ENCODE results near the gene ASB1. TPM values are rescaled to one million over a fixed set of nuclear protein-coding genes. Genes with fewer than 3 reads are reported as not detected.
"Not testable (repeated sequence)": the region's sequence is repeated elsewhere in the genome, so short reads cannot be mapped to it uniquely, and the experiment has no call there.

The ASB1 gene
- total RNA-seq, 2 experiments from 2014 or later: 31.7 to 33.4 TPM

- Mint-ChIP-seq H3K9me3 (ENCODE audit: low read depth) (no peaks in the 10 kb centered on the region), H3K36me3 (ENCODE audit: low read depth) (peaks cover 63% of the 10 kb centered on the region), H3K4me3 (peak overlapping the region; percentile 55), H3K27ac (peak overlapping the region; percentile 80), H3K27me3 (no peaks in the 10 kb centered on the region), H3K4me1 (peaks cover 47% of the 10 kb centered on the region)
- DNase-seq: peak; percentile 84
- intact Hi-C loops (cut with DNase I, micrococcal nuclease): loop anchor here (1.0 to 5.0 kb wide), 6 partner anchors 12 to 746 kb away; partner anchors contain the start of genes ASB1 (in 1 of the 2) and PER2 (in 1 of the 2)
- POLR2A ChIA-PET: interaction anchor here (0.6 to 1.2 kb wide), 4 partner anchors 12 to 151 kb away, joined by 3 to 4 read pairs (median 3); partner anchors contain the start of gene PER2
- peak; percentile 93 for ATAC-seq
- CTCF ChIA-PET: interaction anchor here (0.6 to 1.3 kb wide), 5 partner anchors 11 to 1574 kb away, joined by 3 to 4 read pairs (median 3); no protein-coding TSS in a partner anchor
These were observed 12.4 kb downstream of the ASB1 start for GRCh38 chr2:238438856-238439849.

- Mint-ChIP-seq H3K4me3 (peak overlapping the region; percentile 55), H3K4me1 (peaks cover 45% of the 10 kb centered on the region), H3K27ac (peak overlapping the region; percentile 80), H3K27me3 (no peaks in the 10 kb centered on the region), H3K36me3 (ENCODE audit: low read depth) (peaks cover 65% of the 10 kb centered on the region), H3K9me3 (ENCODE audit: low read depth) (no peaks in the 10 kb centered on the region)
- no peak for DNase-seq
- ATAC-seq: peak; percentile 52
- intact Hi-C loops (cut with DNase I, micrococcal nuclease): loop anchor here (1.0 to 5.0 kb wide), 6 partner anchors 13 to 747 kb away; partner anchors contain the start of genes ASB1 (in 1 of the 2) and PER2 (in 1 of the 2)
- ChIA-PET POLR2A (interaction anchor here (0.6 to 0.9 kb wide), 3 partner anchors 13 to 152 kb away, joined by 3 read pairs; partner anchors contain the start of gene PER2), CTCF (interaction anchor here (0.6 to 1.1 kb wide), 3 partner anchors 12 to 72 kb away, joined by 3 read pairs; no protein-coding TSS in a partner anchor)
These were observed 13.2 kb downstream of the ASB1 start for GRCh38 chr2:238439917-238440316.

GRCh38 chr2:238440331-238440730 lies 13.6 kb downstream of the ASB1 start:
- H3K4me3 Mint-ChIP-seq: peak overlapping the region; percentile 55
- ChIA-PET CTCF (interaction anchor here (0.9 to 1.1 kb wide), 2 partner anchors 12 to 72 kb away, joined by 3 read pairs; no protein-coding TSS in a partner anchor), POLR2A (interaction anchor here (0.7 to 0.9 kb wide), 2 partner anchors 13 to 83 kb away, joined by 3 read pairs; no protein-coding TSS in a partner anchor)
- no peaks in the 10 kb centered on the region for H3K27me3 Mint-ChIP-seq
- peaks cover 68% of the 10 kb centered on the region for H3K36me3 Mint-ChIP-seq (ENCODE audit: low read depth)
- no peaks in the 10 kb centered on the region for H3K9me3 Mint-ChIP-seq (ENCODE audit: low read depth)
- ATAC-seq (no peak), DNase-seq (no peak)
- intact Hi-C loops (cut with DNase I, micrococcal nuclease): no loop called here
- peak overlapping the region; percentile 80 for H3K27ac Mint-ChIP-seq
- peaks cover 45% of the 10 kb centered on the region for H3K4me1 Mint-ChIP-seq

DNA sequence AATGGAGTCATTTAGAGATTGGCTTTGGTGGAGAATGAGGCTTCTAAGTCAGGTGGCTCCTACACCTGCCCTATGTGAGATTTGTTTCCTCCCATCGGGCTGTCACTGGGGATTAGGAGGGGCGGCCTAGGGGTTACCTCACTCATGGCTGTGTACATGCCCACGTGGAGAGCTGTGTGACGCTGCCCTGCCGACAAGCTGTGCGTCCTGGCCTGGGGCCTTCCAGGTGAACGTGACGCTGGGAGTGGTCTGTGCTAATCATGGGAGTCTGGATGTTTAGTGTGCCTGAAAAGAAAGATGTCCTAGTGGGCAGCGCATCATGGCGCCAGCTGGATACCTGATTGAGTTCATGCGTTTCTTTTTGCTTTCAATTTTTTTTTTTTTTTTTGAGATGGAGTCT lies 14.0 kb downstream of the ASB1 start:
- Mint-ChIP-seq H3K36me3 (ENCODE audit: low read depth) (peaks cover 68% of the 10 kb centered on the region), H3K4me1 (peaks cover 45% of the 10 kb centered on the region), H3K4me3 (no peak overlapping the region), H3K27ac (peak overlapping the region; percentile 80), H3K9me3 (ENCODE audit: low read depth) (no peaks in the 10 kb centered on the region), H3K27me3 (no peaks in the 10 kb centered on the region)
- POLR2A ChIA-PET: no interaction called here
- ATAC-seq (no peak), DNase-seq (no peak)
- CTCF ChIA-PET: no interaction called here
- intact Hi-C loops (cut with DNase I, micrococcal nuclease): no loop called here

DNA sequence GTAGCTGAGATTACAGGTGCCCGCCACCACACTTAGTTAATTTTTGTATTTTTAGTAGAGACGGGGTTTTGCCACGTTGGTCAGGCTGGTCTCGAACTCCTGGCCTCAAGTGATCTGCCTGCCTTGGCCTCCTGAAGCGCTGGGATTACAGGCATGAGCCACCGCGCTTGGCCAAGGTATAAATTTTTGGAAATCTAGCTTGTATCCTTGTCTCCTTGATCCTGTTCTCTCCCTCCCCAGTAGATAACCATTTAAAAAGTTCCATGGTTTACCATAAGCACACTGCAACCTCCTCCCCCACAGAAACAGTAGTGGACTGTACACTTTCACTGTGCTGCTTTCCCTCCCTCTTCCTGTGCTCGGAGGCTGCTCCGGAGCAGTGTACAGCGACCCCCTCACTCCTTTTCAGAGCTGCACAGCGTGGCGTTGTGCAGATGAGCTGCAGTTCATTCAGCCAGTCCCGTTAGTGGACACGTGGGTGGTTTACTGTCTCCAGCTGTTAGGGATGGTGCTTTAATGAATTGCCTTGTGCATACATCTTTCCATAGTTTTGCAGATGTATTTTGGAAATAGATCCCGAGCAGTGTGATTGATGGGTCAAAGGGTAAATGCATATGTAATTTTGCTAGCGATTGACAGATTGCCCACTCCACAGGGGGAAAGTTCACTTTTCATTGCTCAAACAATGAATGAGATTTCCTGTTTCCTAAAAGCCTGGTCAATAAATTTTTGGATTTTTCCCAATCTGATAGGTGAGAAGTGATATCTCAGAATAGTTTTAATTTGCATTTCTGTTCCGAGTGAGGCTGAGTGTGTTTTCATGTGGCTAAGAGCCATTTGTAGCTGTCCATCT lies 14.8 kb downstream of the ASB1 start:
- intact Hi-C loops (cut with DNase I, micrococcal nuclease): no loop called here
- peak overlapping the region; percentile 31 for H3K27ac Mint-ChIP-seq
- CTCF ChIA-PET: interaction anchor here (0.7 kb wide), 2 partner anchors 307 to 585 kb away, joined by 3 read pairs; no protein-coding TSS in a partner anchor

GRCh38 chr2:238442257-238442656 lies 15.5 kb downstream of the ASB1 start:
- Mint-ChIP-seq H3K36me3 (ENCODE audit: low read depth) (peaks cover 67% of the 10 kb centered on the region), H3K4me1 (peaks cover 41% of the 10 kb centered on the region)
- H3K4me3 Mint-ChIP-seq; POLR2A ChIA-PET; DNase-seq; H3K27me3 Mint-ChIP-seq; H3K27ac Mint-ChIP-seq; H3K9me3 Mint-ChIP-seq (ENCODE audit: low read depth); ATAC-seq; intact Hi-C loops (cut with DNase I, micrococcal nuclease): not testable (repeated sequence)
- CTCF ChIA-PET: interaction anchor here (0.7 kb wide), 1 partner anchor 586 kb away, joined by 3 read pairs; no protein-coding TSS in a partner anchor

More for the DNA sequence above, 14.8 kb downstream of the ASB1 start:
- H3K4me3 Mint-ChIP-seq: no peak overlapping the region
- H3K27me3 Mint-ChIP-seq: no peaks in the 10 kb centered on the region
- H3K36me3 Mint-ChIP-seq (ENCODE audit: low read depth): peaks cover 68% of the 10 kb centered on the region
- no peaks in the 10 kb centered on the region for H3K9me3 Mint-ChIP-seq (ENCODE audit: low read depth)
- POLR2A ChIA-PET: no interaction called here
- DNase-seq: no peak
- peaks cover 45% of the 10 kb centered on the region for H3K4me1 Mint-ChIP-seq
- ATAC-seq: no peak

DNA sequence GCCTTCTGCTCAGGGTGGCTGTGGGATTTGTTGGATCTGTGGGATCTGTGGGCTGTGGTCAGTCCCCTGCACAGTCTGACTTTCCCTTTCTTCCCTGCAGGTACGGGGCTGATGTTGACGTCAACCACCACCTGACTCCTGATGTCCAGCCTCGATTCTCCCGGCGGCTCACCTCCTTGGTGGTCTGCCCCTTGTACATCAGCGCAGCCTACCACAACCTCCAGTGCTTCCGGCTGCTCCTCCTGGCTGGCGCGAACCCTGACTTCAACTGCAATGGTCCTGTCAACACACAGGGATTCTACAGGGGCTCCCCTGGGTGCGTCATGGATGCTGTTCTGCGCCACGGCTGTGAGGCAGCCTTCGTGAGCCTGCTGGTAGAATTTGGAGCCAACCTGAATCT lies 17.5 kb downstream of the ASB1 start:
- intact Hi-C loops (cut with DNase I, micrococcal nuclease): no loop called here
- DNase-seq: no peak
- no peak overlapping the region for H3K27ac Mint-ChIP-seq
- no peak for ATAC-seq
- H3K27me3 Mint-ChIP-seq: no peaks in the 10 kb centered on the region
- ChIA-PET POLR2A (no interaction called here), CTCF (interaction anchor here (1.1 kb wide), 1 partner anchor 16 kb away, joined by 4 read pairs; no protein-coding TSS in a partner anchor)
- H3K4me1 Mint-ChIP-seq: peaks cover 33% of the 10 kb centered on the region
- H3K9me3 Mint-ChIP-seq (ENCODE audit: low read depth): no peaks in the 10 kb centered on the region
- H3K36me3 Mint-ChIP-seq (ENCODE audit: low read depth): peaks cover 65% of the 10 kb centered on the region
- no peak overlapping the region for H3K4me3 Mint-ChIP-seq

DNA sequence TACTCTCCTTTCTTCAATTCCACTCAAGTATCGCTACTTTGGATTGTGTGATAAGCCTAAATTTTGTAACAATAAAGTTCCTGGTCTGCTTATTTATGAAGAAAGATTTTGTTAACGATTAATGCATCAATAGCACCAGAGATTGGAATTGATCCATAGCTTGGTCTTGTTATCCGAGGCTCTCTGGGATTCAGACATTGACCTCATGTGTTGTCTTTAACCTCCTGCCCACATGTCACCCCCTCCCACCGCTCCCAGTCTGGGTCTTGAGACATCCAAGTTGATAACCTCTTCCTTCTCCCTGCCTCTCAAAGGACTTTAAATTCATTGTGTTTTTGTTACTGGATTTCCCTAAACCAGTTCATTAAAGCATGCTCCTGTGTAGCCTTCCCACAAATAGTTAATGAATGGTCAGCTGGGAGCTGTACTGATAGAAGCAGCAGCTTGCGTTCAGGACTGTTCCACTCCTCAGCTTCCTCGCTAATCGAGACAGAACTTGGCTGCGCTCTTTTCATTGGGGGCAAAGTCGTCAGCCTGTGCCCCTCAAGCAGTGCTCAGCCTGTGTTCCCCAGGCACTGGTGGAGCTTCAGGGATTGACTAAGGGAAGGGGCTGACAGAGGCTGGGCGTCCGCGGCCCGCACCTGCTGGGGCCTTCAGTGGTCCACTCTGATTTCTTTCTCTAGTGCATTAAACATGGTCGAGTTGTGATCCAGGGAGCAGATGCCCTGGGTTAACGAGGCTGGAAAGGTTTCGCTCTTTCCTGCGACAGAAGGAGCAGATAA lies 18.9 kb downstream of the ASB1 start:
- H3K27ac Mint-ChIP-seq: no peak overlapping the region
- ChIA-PET POLR2A (no interaction called here), CTCF (no interaction called here)
- ATAC-seq (no peak), DNase-seq (no peak)
- H3K4me1 Mint-ChIP-seq: peaks cover 20% of the 10 kb centered on the region
- intact Hi-C loops (cut with DNase I, micrococcal nuclease): no loop called here
- no peaks in the 10 kb centered on the region for H3K27me3 Mint-ChIP-seq
- no peak overlapping the region for H3K4me3 Mint-ChIP-seq
- no peaks in the 10 kb centered on the region for H3K9me3 Mint-ChIP-seq (ENCODE audit: low read depth)
- peaks cover 62% of the 10 kb centered on the region for H3K36me3 Mint-ChIP-seq (ENCODE audit: low read depth)

GRCh38 chr2:238446371-238446770 lies 19.6 kb downstream of the ASB1 start:
- Mint-ChIP-seq H3K36me3 (ENCODE audit: low read depth) (peaks cover 62% of the 10 kb centered on the region), H3K4me3 (no peak overlapping the region), H3K4me1 (peaks cover 14% of the 10 kb centered on the region), H3K27me3 (no peaks in the 10 kb centered on the region), H3K9me3 (ENCODE audit: low read depth) (no peaks in the 10 kb centered on the region), H3K27ac (no peak overlapping the region)
- POLR2A ChIA-PET: no interaction called here
- DNase-seq (no peak), ATAC-seq (no peak)
- intact Hi-C loops (cut with DNase I, micrococcal nuclease): no loop called here
- CTCF ChIA-PET: no interaction called here

All from activated CD4-positive, alpha-beta T cell treated with anti-CD3 and anti-CD28 coated beads for 36 hours (primary cell).